ENCODE results near the gene CDYL2.
A peak's percentile ranks its signal among the peaks of the same experiment; 100 is the strongest.

The CDYL2 gene

GRCh38 chr16:80704751-80705505 is 99.5 kb downstream of the CDYL2 start:
- DNase-seq (ENCODE audit: low spot score): no peak

GRCh38 chr16:80703131-80704071 is 101.0 kb downstream of the CDYL2 start:
- peak; percentile 19 for DNase-seq (ENCODE audit: low spot score)

DNA sequence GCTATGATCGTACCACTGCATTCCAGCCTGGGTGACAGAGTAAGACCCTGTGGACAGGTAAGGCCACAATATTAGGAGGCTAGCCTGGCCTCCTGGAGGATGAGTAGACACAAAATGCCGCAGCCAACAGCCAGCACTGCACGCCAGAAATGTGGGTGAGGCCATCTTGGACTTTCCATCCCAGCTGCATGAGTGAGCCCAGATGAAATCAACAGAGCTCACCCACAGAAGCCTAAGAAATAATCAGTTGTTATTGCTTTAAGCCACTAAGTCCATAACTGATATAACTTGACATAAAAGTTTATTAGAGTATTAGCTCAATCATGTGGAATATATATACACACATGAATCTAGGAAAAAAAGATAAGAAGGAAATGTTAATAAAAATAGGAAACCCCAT is 101.7 kb downstream of the CDYL2 start:
- no peak for DNase-seq (ENCODE audit: low spot score)

DNA sequence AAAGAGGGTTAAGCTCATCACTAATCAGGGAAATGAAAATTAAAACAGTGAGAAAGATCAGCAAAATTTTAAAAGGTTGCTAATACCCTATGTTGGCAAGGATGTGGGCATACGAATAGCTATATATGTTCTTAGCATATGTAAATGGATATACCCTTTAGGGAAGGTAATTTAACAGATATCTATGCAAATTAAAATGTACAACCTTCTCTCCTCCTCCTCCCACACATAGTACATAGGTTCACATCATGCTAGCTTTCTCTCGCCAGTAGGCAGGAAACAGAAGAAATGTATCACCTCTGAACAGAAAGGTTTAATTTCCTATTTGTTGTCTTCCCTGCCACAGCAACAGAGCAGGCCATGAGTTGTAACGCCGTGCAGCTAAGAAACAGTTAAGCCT is 103.8 kb downstream of the CDYL2 start:
- no peak for DNase-seq (ENCODE audit: low spot score)

GRCh38 chr16:80695020-80695419 is 109.4 kb downstream of the CDYL2 start:
- no peak for DNase-seq (ENCODE audit: low spot score)

DNA sequence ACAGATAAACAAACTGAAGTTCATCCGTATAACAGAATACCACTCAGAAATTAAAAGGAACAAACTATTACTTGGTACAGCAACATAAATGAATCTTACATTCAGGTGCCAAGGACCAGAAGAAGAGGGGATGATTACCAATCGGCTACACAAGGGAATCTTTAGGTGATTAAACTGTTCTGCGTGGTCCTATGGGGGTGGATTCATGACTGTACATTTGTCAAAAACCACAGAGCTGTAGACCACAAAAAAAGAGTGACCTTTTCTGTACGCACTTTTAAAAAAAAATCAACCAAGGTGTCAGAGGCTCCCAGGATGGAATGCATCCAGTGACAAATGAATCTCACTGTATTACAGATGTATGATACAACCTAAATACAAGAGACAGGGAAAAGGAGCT is 110.8 kb downstream of the CDYL2 start:
- DNase-seq (ENCODE audit: low spot score): peak; percentile 13

DNA sequence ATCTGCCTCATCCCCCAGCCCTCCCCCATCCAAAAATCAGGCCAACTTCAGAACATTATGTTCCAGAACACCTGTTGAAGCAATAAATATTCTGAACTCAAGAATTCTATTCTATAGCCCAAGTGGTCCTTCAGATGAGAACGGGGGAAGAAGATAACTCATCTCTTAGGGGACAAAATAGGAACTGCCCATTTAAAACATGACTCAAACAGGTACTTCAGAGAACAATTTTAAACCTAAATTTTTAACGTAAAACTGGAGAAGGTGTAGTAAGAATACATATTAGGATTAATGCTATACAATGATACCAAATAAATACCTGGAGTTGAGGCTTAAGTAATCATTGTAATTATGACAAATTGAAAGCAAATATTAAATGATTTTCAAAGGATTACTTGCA is 112.1 kb downstream of the CDYL2 start:
- DNase-seq (ENCODE audit: low spot score): no peak

- no peak for DNase-seq (ENCODE audit: low spot score)
Measured at GRCh38 chr16:80691111-80691741, 113.2 kb downstream of the CDYL2 start.

- no peak for DNase-seq (ENCODE audit: low spot score)
Measured at GRCh38 chr16:80689487-80689886, 114.9 kb downstream of the CDYL2 start.

DNA sequence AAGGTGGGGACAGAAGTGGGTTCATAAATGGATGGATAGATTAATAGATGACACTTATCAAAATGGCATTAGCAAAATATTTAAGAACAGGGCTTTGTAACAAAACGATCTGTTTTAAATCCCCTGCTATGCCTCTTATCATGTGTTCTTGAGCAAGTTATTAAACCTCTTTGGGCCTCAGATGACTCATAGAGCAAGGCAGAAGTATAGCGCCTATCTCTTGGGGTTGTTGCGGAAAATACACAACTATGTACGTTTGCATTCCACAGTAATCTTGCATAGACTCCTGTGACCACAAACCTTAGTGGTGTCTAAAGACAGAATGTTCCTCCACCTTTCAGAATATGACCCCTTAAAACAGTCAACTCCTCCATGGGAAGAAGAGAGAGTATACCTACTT is 116.8 kb downstream of the CDYL2 start:
- no peak for DNase-seq (ENCODE audit: low spot score)

- DNase-seq (ENCODE audit: low spot score): no peak
Measured at GRCh38 chr16:80684906-80685305, 119.5 kb downstream of the CDYL2 start.

GRCh38 chr16:80684136-80684765 is 120.1 kb downstream of the CDYL2 start:
- no peak for DNase-seq (ENCODE audit: low spot score)

DNA sequence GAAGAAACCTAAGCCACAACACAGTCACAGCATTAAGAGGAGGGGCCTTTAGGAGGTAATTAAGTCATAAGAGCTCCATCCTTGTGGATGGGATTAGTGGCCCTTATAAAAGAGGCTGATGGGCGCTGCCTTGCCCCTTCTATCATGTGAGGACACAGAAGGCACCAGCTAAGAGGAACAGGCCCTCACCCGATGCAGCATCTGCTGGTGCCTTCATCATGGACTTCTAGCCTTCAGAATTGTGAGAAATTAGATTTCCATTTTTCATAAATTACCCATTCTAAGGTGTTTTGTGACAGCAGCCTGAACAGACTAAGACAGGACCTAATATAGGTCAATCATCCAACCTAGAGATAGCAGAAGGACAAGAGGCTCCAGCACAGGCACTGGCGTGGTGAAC is 120.8 kb downstream of the CDYL2 start:
- no peak for DNase-seq (ENCODE audit: low spot score)

GRCh38 chr16:80682421-80683070 is 121.9 kb downstream of the CDYL2 start:
- no peak for DNase-seq (ENCODE audit: low spot score)

DNA sequence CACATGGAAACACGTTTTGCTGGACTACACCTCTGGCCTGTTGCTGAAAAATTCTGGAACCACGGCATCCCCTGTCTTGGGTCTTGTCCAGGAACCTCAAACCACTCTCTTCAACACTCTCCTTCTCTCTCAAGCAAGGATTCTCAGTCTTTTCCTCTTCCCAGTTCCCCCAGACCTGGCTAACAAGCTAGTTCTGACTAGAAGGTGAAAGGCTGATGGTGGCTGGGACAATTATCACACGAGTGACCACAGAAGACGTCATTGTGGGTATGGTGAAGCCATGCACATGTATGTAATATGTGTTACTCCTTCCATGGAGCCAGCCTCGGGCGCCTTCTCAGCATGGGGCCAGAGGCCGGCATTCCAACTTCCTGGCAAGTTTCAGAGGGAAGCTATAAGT is 123.0 kb downstream of the CDYL2 start:
- no peak for DNase-seq (ENCODE audit: low spot score)

GRCh38 chr16:80680839-80681238 is 123.6 kb downstream of the CDYL2 start:
- no peak for DNase-seq (ENCODE audit: low spot score)

DNA sequence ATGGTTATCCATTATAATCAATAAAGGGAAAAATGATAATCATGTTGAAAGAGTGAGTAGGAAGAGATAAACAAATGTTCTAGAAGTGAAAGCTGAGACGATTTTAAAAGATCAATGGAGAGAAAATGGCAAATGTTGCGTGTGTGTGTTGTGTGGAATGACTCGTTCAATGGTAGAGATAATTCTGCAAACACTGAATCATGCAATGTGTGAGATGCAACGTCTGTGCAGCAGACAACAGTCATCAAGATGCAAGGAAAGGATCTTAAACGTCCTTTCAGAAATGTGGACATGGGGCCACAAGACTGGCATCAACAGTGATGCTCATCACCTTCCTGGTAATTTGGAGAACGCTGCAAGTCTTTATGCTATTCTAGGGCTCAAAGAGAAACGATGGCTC is 124.4 kb downstream of the CDYL2 start:
- DNase-seq (ENCODE audit: low spot score): no peak

DNA sequence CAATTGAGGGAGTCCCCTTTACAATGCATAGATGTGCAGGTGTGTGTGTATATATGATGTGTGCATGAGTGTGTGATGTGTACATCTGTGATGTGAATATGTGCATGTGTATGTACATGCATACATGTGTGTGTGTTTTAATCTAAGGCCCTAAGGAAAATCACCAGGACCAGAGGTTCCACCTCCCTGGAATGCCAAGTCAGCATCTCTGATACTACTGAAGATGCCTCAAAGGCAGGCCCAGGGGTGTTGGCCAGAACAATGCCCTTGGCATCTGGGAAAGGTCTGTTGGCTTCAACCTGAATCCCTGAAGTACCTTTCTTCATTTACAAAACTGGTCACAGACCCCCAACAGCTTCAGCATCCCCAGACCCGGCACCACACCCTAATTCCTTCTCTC is 129.5 kb downstream of the CDYL2 start:
- no peak for DNase-seq (ENCODE audit: low spot score)

GRCh38 chr16:80672379-80672778 is 132.0 kb downstream of the CDYL2 start:
- DNase-seq (ENCODE audit: low spot score): no peak

GRCh38 chr16:80671281-80671849 is 133.0 kb downstream of the CDYL2 start:
- DNase-seq (ENCODE audit: low spot score): no peak

- no peak for DNase-seq (ENCODE audit: low spot score)
Measured at GRCh38 chr16:80670170-80670865, 134.1 kb downstream of the CDYL2 start.

Data from SW480 (cell line).